Omental fat pad (tissue), 4 donors: Measurements from ENCODE around the gene TMC8. TPM values are rescaled to one million over a fixed set of nuclear protein-coding genes. Genes with fewer than 3 reads are reported as not detected.

Experiments used
- ATAC-seq: fragments of 150-250 bp; one replicate; pipeline ENCODE4 v1.9.1; 2016; ENCODE audit warnings: mild to moderate bottlenecking, moderate library complexity; ENCODE audit not compliant: low FRiP score
- DNase-seq: peaks from one replicate; pipeline ENCODE4 v3.0.0-alpha.2; 2019; ENCODE audit warnings: low spot score
- CTCF ChIP-seq, 3 donors: fragments of 450-650 bp; IDR thresholded peaks; one replicate each; pipeline ENCODE4 v1.5.1; 2016 to 2017; ENCODE audit warnings: antibody characterized with exemption in 3 of 3, mild to moderate bottlenecking in 3 of 3, moderate library complexity in 2 of 3
- total RNA-seq, 4 donors: library from RNA; depleted of rRNA; stranded (reverse); fragments of >200 nt; gene quantifications; one replicate each; pipeline ENCODE4 v1.1.0, GENCODE V29; 2016

TMC8 gene
- total RNA-seq, 4 donors from 2014 or later = 3.2 to 12.5 (median 6.5) TPM

DNA sequence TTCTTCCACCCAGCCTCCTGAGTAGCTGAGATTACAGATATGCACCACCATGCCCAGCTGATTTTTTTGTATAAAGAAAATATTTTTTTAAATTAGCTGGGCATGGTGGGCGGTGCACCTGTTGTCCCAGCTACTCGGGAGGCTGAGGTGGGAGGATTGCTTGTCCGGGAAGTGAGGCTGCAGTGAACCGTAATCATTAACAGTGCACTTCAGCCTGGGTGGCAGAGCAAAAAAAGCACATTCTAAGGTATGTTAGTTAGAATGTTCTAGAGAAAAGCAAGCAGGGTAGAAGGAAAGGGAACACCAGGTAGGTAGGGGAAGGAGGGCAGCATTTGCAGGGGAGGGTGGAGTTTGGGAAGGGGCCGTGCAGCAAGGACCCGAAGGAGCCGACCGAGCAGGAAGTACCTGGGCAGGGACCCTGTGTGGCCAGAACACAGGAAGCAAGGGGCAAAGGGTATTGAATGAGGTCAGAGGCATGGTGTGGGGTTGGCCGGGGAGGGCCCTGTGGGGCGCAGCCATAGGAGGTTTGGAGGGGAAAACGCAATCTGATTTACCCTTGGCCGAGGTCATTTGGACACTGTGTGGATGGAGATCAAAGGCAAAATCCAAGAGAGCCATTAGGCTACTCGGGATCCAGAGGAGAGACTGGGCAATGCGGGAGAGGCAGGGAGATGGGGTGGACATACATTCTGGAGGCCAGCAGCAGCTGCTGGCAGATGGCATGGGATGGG, 17.9 kb downstream of the TMC8 start:
- DNase-seq = no peak
- no peak for TF ChIP-seq CTCF (IDR thresholded peaks at IDR 0.05)
- no peak for ATAC-seq

- DNase-seq = no peak
- peak; percentile 67 for ATAC-seq
- no peak for TF ChIP-seq CTCF (IDR thresholded peaks at IDR 0.05)
These were observed 21.0 kb downstream of the TMC8 start for GRCh38 chr17:78151514-78152008.

- no peak for TF ChIP-seq CTCF (IDR thresholded peaks at IDR 0.05)
- ATAC-seq = no peak
- DNase-seq = no peak
These were observed 24.6 kb downstream of the TMC8 start for GRCh38 chr17:78154903-78155811.

DNA sequence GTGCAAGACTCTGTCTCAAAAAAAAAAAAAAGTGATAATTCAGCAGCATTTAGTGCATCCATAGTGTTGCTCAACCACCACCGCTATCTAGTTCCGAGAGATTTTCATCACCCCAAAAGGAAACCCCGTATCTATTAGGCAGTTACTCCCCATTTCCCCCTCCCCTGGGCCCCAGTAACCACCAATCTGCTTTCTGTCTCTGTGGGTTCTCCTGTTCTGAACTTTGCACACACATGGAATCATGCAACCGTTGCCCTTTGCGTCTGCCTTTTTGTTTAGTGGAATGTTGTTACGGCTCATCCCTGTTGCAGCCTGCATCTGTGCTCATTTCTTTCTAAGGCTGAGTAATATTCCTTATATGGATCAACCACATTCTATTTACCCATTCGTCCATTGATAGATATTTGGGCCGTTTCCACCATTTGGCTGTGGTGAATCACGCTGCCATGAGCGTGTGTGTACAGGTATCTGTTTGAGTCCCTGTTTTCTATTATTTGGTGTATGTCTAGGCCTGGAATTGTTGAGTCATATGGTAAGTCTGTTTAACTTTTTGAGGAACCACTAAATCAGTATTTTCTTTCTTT, 29.1 kb downstream of the TMC8 start:
- ATAC-seq (no peak), DNase-seq (no peak)
- no peak for TF ChIP-seq CTCF (IDR thresholded peaks at IDR 0.05)

GRCh38 chr17:78163881-78164747, 33.5 kb downstream of the TMC8 start:
- no peak for DNase-seq
- TF ChIP-seq CTCF (IDR thresholded peaks at IDR 0.05) = no peak
- ATAC-seq = no peak
